ENCODE measurements around the gene UBL4B. TPM values are rescaled to one million over a fixed set of nuclear protein-coding genes. Genes with fewer than 3 reads are reported as not detected.

Gene UBL4B
- not detected in 2 replicates for total RNA-seq

DNA sequence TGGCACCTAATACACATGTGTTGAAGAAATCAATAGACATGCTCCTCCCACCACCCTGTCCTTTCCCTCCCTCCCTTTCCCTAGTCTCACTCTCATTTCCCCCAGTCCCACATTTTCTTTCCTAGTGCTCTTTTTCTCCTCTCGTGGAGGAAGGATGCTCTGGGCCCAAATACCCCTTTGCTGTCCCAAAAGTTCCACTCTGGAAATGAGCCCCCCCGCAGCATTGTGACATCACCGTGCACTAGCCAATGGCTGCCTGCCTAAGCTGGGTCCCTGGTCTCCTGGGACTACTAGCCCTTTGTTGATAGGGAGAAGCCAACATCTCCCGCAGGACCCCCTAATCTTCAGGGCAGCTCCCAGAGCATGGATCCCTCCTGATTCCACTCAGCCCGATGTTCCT lies at the start of gene UBL4B:
TSS of gene UBL4B (plus strand) at position 301 of the 400 bp plus-strand sequence. CDS start at position 393, 92 bp downstream.

DNA sequence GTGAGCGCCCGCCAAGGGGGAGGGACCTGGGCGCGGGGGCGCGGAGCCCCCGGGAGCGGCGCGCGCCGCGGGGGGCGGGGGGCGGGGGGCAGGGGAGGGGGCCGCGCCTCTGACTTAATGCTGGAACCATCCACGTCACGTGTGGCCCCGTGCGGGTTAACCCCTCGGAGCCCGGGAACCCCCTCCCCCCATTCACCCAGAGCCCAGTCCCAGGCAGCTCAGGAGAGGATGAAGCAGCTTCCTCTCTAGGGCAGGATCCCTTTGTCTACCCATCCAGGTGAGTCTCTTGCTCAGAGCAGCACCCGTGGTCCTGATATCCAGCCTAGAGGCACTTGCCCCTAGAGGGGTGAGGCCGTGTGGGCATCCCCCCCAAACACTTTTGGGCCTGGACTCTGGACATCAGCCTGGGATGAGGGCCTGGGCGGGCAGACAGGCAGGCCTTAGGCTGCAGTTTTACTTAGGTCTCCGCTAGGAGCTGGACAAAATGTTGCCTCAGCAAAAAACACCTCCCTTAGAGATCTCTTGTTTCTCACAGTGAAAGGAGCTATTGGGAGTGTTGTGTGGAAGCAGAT lies 41.5 kb upstream of the UBL4B start, which contains the start of gene ALX3:
TSS of gene ALX3 (minus strand) at position 2 of the 572 bp plus-strand sequence. CDS start 60 bp downstream, outside the sequence.

GRCh38 chr1:110150330-110151174 lies 38.3 kb downstream of the UBL4B start, which contains the start of gene SLC6A17:
Gene SLC6A17 (plus strand): TSS chr1:110150494. CDS start chr1:110166930, 16,436 bp downstream.

Other genes starting within 250 kb of the UBL4B start
- gene CSF1, start 201.6 kb upstream of the UBL4B start, total RNA-seq = 1.1 and 9.4 TPM in 2 replicates
- gene AHCYL1, start 127.7 kb upstream of the UBL4B start, total RNA-seq = 31.3 and 43.4 TPM in 2 replicates
- 35.6 and 46.7 TPM in 2 replicates for gene STRIP1, start 77.8 kb upstream of the UBL4B start, total RNA-seq
- not detected in 2 replicates for gene ALX3, start 41.8 kb upstream of the UBL4B start, total RNA-seq
- 0.24 TPM in 1 of 2 replicates, not detected in the other for gene SLC6A17, start 38.1 kb downstream of the UBL4B start, total RNA-seq
- 1.4 and 1.7 TPM in 2 replicates for gene KCNC4, start 97.9 kb downstream of the UBL4B start, total RNA-seq
- gene RBM15, start 226.9 kb downstream of the UBL4B start, total RNA-seq = 22.7 and 24.7 TPM in 2 replicates